H1 (cell line): ENCODE measurements around the gene CMIP. TPM values are rescaled to one million over a fixed set of nuclear protein-coding genes. Genes with fewer than 3 reads are reported as not detected.

Experiments used
- CTCF ChIA-PET: fragments of 300-600 bp; sonication (Branson Sonifier 250); formaldehyde crosslinking; loops from one replicate; lab custom pipeline; 2021; ENCODE audit not compliant: partially characterized antibody; lab: Charles Lee
- POLR2A ChIA-PET: fragments of 300-600 bp; sonication (Branson Sonifier 250); formaldehyde crosslinking; loops from one replicate; lab custom pipeline; 2021; ENCODE audit warnings: inconsistent platforms; ENCODE audit not compliant: partially characterized antibody; lab: Charles Lee
- DNase-seq, 2 experiments: peaks; one replicate each; pipeline versions ENCODE4 v3.0.0 to v3.0.0-alpha.2; 2010 to 2022; ENCODE audit warnings: low spot score in 2 of 2, low read depth in 1 of 2, mixed read lengths in 1 of 2
- FAIRE-seq: peaks from 2 replicates; lab custom pipeline; 2011; peaks lifted over from hg19 to GRCh38; lab: Jason Lieb, UNC
- H2AFZ ChIP-seq: 2 replicates; pipeline ENCODE4 v1.8.1; 2012; ENCODE audit warnings: low read length, inconsistent platforms
- H2AK5ac ChIP-seq: 2 replicates; pipeline ENCODE4 v1.6.1; 2013; ENCODE audit warnings: low read depth, low read length
- H2BK120ac ChIP-seq: replicated peaks from 2 replicates; pipeline ENCODE3; 2013; ENCODE audit warnings: low read depth, low read length, inconsistent platforms
- H2BK12ac ChIP-seq: 2 replicates; pipeline ENCODE4 v1.6.1; 2013; ENCODE audit warnings: low read depth, low read length
- H2BK15ac ChIP-seq: 2 replicates; pipeline ENCODE4 v1.6.1; 2013; ENCODE audit warnings: low read length
- H2BK20ac ChIP-seq: 2 replicates; pipeline ENCODE4 v1.6.1; 2013; ENCODE audit warnings: low read length
- H2BK5ac ChIP-seq: 2 replicates; pipeline ENCODE4 v1.6.1; 2013; ENCODE audit warnings: low read depth, low read length
- H3K14ac ChIP-seq: 2 replicates; pipeline ENCODE4 v1.6.1; 2013; ENCODE audit warnings: inconsistent platforms; ENCODE audit not compliant: insufficient read length
- H3K18ac ChIP-seq: 2 replicates; pipeline ENCODE4 v1.6.1; 2013; ENCODE audit warnings: low read length; ENCODE audit errors: extremely low read depth
- H3K23ac ChIP-seq: 2 replicates; pipeline ENCODE4 v1.6.1; 2013; ENCODE audit warnings: inconsistent platforms; ENCODE audit not compliant: insufficient read length
- H3K23me2 ChIP-seq: 2 replicates; pipeline ENCODE4 v1.6.1; 2013; ENCODE audit warnings: low read depth, low read length
- H3K27ac ChIP-seq: 2 replicates; pipeline ENCODE4 v1.6.1; 2011; ENCODE audit warnings: low read depth, low read length, inconsistent platforms
- H3K27me3 ChIP-seq, 4 experiments: replicated peaks in 1 of 4; 1 replicate in 1 of 4; 2 replicates in 3 of 4; pipeline versions ENCODE4 v1.6.1 to v1.8.1; 2011 to 2013; ENCODE audit warnings: low read length in 3 of 4, mild to moderate bottlenecking in 3 of 4, inconsistent platforms in 2 of 4, mixed read lengths in 2 of 4, moderate library complexity in 1 of 4; ENCODE audit not compliant: control insufficient read depth in 3 of 4, insufficient read depth in 3 of 4; ENCODE audit errors: extremely low read depth in 1 of 4
- H3K36me3 ChIP-seq, 4 experiments: 2 replicates each; pipeline versions ENCODE4 v1.6.1 to v1.8.1; 2011 to 2013; ENCODE audit warnings: mild to moderate bottlenecking in 4 of 4, low read length in 3 of 4, moderate library complexity in 2 of 4, control low read depth in 1 of 4, inconsistent platforms in 1 of 4; ENCODE audit not compliant: insufficient read depth in 4 of 4, control insufficient read depth in 2 of 4
- H3K4ac ChIP-seq: replicated peaks from 2 replicates; pipeline ENCODE3; 2013; ENCODE audit warnings: low read length, low read depth, mixed read lengths, inconsistent platforms; ENCODE audit not compliant: insufficient read length
- H3K4me1 ChIP-seq, 4 experiments: replicated peaks in 1 of 4; 1 replicate in 1 of 4; 2 replicates in 3 of 4; pipeline versions ENCODE4 v1.6.1 to v1.8.1; 2011 to 2013; ENCODE audit warnings: low read length in 3 of 4, inconsistent platforms in 2 of 4, mixed read lengths in 1 of 4; ENCODE audit not compliant: insufficient read depth in 4 of 4, control insufficient read depth in 3 of 4
- H3K4me2 ChIP-seq, 2 experiments: 2 replicates each; pipeline versions ENCODE4 v1.6.1 to v1.8.1; 2011 to 2013; ENCODE audit warnings: low read depth in 2 of 2, low read length in 2 of 2, control low read depth in 1 of 2, inconsistent platforms in 1 of 2, mild to moderate bottlenecking in 1 of 2; ENCODE audit not compliant: insufficient read depth in 1 of 2
- H3K4me3 ChIP-seq, 4 experiments: fragments of 200-600, 300-600 bp in 1 of 4; sonication (generic), shearing (Covaris generic), sonication (Bioruptor Twin) in 1 of 4; 2 replicates each; pipeline versions ENCODE4 v1.5.1 to v1.8.1; 2011 to 2016; ENCODE audit warnings: low read length in 4 of 4, low read depth in 3 of 4, control low read depth in 2 of 4, inconsistent platforms in 2 of 4, mild to moderate bottlenecking in 2 of 4, mixed read lengths in 1 of 4, moderate library complexity in 1 of 4; ENCODE audit not compliant: insufficient read depth in 2 of 4; ENCODE audit errors: extremely low read depth in 1 of 4
- H3K56ac ChIP-seq: replicated peaks from 2 replicates; pipeline ENCODE3; 2013; ENCODE audit warnings: low read depth, mild to moderate bottlenecking, mixed read lengths, low read length, inconsistent platforms; ENCODE audit not compliant: insufficient read length
- H3K79me1 ChIP-seq: 2 replicates; pipeline ENCODE4 v1.6.1; 2013; ENCODE audit warnings: low read depth, low read length, control low read depth
- H3K79me2 ChIP-seq, 2 experiments: 2 replicates each; pipeline versions ENCODE4 v1.6.1 to v1.8.1; 2012 to 2013; ENCODE audit warnings: low read length in 2 of 2, mild to moderate bottlenecking in 2 of 2, inconsistent platforms in 1 of 2; ENCODE audit not compliant: insufficient read depth in 2 of 2, control insufficient read depth in 1 of 2
- H3K9ac ChIP-seq, 4 experiments: replicated peaks in 1 of 4; 1 replicate in 1 of 4; 2 replicates in 3 of 4; pipeline versions ENCODE4 v1.6.1 to v1.8.1; 2011 to 2013; ENCODE audit warnings: low read depth in 3 of 4, low read length in 3 of 4, control low read depth in 2 of 4, mild to moderate bottlenecking in 2 of 4, moderate library complexity in 2 of 4, inconsistent platforms in 1 of 4; ENCODE audit errors: extremely low read depth in 1 of 4
- H3K9me3 ChIP-seq, 2 experiments: 2 replicates each; pipeline versions ENCODE4 v1.6.1 to v1.8.1; 2012 to 2013; ENCODE audit warnings: mild to moderate bottlenecking in 2 of 2, moderate library complexity in 2 of 2, control low read depth in 1 of 2, inconsistent platforms in 1 of 2, low read depth in 1 of 2, low read length in 1 of 2, mixed read lengths in 1 of 2; ENCODE audit not compliant: insufficient read depth in 2 of 2
- H4K20me1 ChIP-seq, 2 experiments: replicated peaks in 1 of 2; 2 replicates each; pipeline versions ENCODE3 to v1.8.1; 2011 to 2013; ENCODE audit warnings: inconsistent platforms in 2 of 2, low read length in 2 of 2, mild to moderate bottlenecking in 1 of 2; ENCODE audit not compliant: insufficient read depth in 2 of 2, control insufficient read depth in 1 of 2
- H4K5ac ChIP-seq: 2 replicates; pipeline ENCODE4 v1.6.1; 2013; ENCODE audit warnings: low read length, low read depth, mixed read lengths, inconsistent platforms; ENCODE audit not compliant: insufficient read length
- H4K8ac ChIP-seq: 2 replicates; pipeline ENCODE4 v1.8.0; 2013; ENCODE audit warnings: mild to moderate bottlenecking, moderate library complexity, low read length, inconsistent platforms; ENCODE audit not compliant: insufficient read depth; ENCODE audit errors: extremely low read depth
- H4K91ac ChIP-seq: replicated peaks from 2 replicates; pipeline ENCODE3; 2013; ENCODE audit warnings: low read length, mixed read lengths, inconsistent platforms; ENCODE audit not compliant: insufficient read length
- ASH2L ChIP-seq: fragments of 200-600, 300-600 bp; sonication (generic); IDR thresholded peaks from one replicate; pipeline ENCODE4 v1.7.1; 2017; ENCODE audit warnings: low read length
- BRCA1 ChIP-seq: IDR thresholded peaks from 2 replicates; pipeline ENCODE4 v1.6.1; 2012; ENCODE audit warnings: low read depth, low read length, improper control_type of control experiment
- CEBPB ChIP-seq: IDR thresholded peaks from 2 replicates; pipeline ENCODE4 v1.6.1; 2012; ENCODE audit warnings: low read depth, low read length
- CHD2 ChIP-seq: IDR thresholded peaks from 2 replicates; pipeline ENCODE4 v1.6.1; 2012; ENCODE audit warnings: low read length, improper control_type of control experiment
- GABPA ChIP-seq: IDR thresholded peaks from 2 replicates; pipeline ENCODE4 v1.6.1; 2011; ENCODE audit warnings: mild to moderate bottlenecking, low read length, moderate library complexity, borderline replicate concordance; ENCODE audit not compliant: insufficient read depth
- HDAC6 ChIP-seq: IDR thresholded peaks from one replicate; pipeline ENCODE4 v1.7.1; 2012; ENCODE audit warnings: low read depth, mild to moderate bottlenecking, inconsistent platforms, low read length, moderate library complexity
- JUN ChIP-seq: IDR thresholded peaks from 2 replicates; pipeline ENCODE4 v1.6.1; 2011; ENCODE audit warnings: low read depth, mild to moderate bottlenecking, improper control_type of control experiment, low read length
- POLR2A ChIP-seq, 2 experiments: IDR thresholded peaks; 1 replicate in 1 of 2; 2 replicates in 1 of 2; pipeline ENCODE4 v1.6.1; 2011; ENCODE audit warnings: low read depth in 2 of 2, low read length in 2 of 2, mild to moderate bottlenecking in 2 of 2; ENCODE audit errors: control extremely low read depth in 1 of 2
- POLR2AphosphoS5 ChIP-seq: IDR thresholded peaks from 2 replicates; pipeline ENCODE4 v1.6.1; 2011; ENCODE audit warnings: low read depth, low read length
- RXRA ChIP-seq: IDR thresholded peaks from 2 replicates; pipeline ENCODE4 v1.6.1; 2011; ENCODE audit warnings: low read depth, mild to moderate bottlenecking, low read length, moderate library complexity; ENCODE audit not compliant: insufficient read depth
- SIX5 ChIP-seq: IDR thresholded peaks from 2 replicates; pipeline ENCODE4 v1.6.1; 2011; ENCODE audit warnings: mild to moderate bottlenecking, low read depth, low read length
- SP2 ChIP-seq: IDR thresholded peaks from 2 replicates; pipeline ENCODE4 v1.6.1; 2012; ENCODE audit warnings: mild to moderate bottlenecking, low read length, inconsistent platforms
- TEAD4 ChIP-seq: IDR thresholded peaks from 2 replicates; pipeline ENCODE4 v1.6.1; 2012; ENCODE audit warnings: low read depth, low read length, inconsistent platforms, mixed read lengths
- WGBS, 2 experiments: shearing (Covaris generic) in 1 of 2; methylation state at CpG; one replicate each; pipeline versions ENCODE4 v1.1.6 to v1.1.7; 2013 to 2015; ENCODE audit warnings: low lambda C conversion rate in 2 of 2, mixed read lengths in 2 of 2, inconsistent platforms in 1 of 2, low coverage in 1 of 2, missing lambda C conversion rate in 1 of 2; ENCODE audit not compliant: insufficient replicate concordance in 2 of 2, insufficient coverage in 1 of 2, insufficient read length in 1 of 2; ENCODE audit errors: extremely low coverage in 1 of 2, missing lambda C conversion rate in 1 of 2; 5-methylcytosine and 5-hydroxymethylcytosine counted together
- polyA plus RNA-seq, 7 experiments: library from polyadenylated mRNA; depleted of rRNA in 3 of 7; stranded (reverse) in 5 of 7; unstranded in 2 of 7; fragments of >200 nt in 5 of 7; fragments of 200-250 nt in 2 of 7; gene quantifications; 1 replicate in 5 of 7; 2 replicates in 1 of 7; 4 replicates in 1 of 7; pipeline versions ENCODE4 v1.2.1 to v1.2.3, GENCODE V29; 2011 to 2013; ENCODE audit warnings: missing spikeins in 2 of 7, mixed read lengths in 2 of 7
- total RNA-seq: library from RNA; stranded (reverse); fragmentation: NEBNext Ultra II Directional; extraction: Animal tissue kit (Norgen Biotek cat#: 25700); gene quantifications from 2 replicates; pipeline ENCODE4 v1.2.1, GENCODE V29; 2021
- TF ChIP-seq, protein P1 (sequence below): IDR thresholded peaks from 2 replicates; pipeline ENCODE4 v1.6.1; 2012; ENCODE audit warnings: inconsistent platforms
- TF ChIP-seq, protein P2 (sequence below): IDR thresholded peaks from 2 replicates; pipeline ENCODE4 v1.6.1; 2011; ENCODE audit warnings: low read length, improper control_type of control experiment

Gene CMIP
- total and polyA plus RNA-seq, 2 of the 8 experiments (the other 6 are each of a cell fraction or from before 2014, with no cell fraction given): 7.9 to 53.2 TPM

DNA sequence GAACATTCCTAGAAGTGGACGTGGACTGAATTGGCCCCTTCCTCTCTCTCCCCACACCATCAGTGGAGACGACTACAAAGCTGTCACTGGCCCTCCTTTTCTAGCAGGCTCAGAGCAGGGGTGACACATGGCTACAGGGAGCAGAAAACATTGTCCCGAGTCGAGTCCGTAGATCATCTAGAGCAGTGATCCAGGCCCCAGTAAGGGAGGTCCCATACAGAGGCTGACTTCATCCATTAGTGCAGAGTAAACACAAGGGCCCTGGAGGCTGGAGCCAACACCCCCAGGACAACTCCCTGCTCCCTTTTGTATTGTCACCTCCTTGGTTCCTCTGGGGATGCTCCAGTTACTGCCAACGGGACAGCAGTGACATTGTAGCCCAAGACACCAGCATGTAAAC lies 130.7 kb downstream of the CMIP start:
- no peak overlapping the region for H3K4me2 ChIP-seq
- POLR2A ChIA-PET: no interaction called here
- H3K4me3 ChIP-seq: no peak overlapping the region
- no peak for DNase-seq
- no peak overlapping the region for H2BK12ac ChIP-seq
- no peak overlapping the region for H2AFZ ChIP-seq
- H4K91ac ChIP-seq: no peak overlapping the region
- H4K8ac ChIP-seq: peak overlapping the region; percentile 57; the same call in 1 of the 2 replicates
- peaks cover 0 to 3% (median 0%) of the 10 kb centered on the region in 4 experiments; a peak in 1 of 7 replicates for H3K4me1 ChIP-seq
- no peak overlapping the region for H3K18ac ChIP-seq
- no peak overlapping the region for H2BK15ac ChIP-seq
- no peaks in the 10 kb centered on the region; a peak in 1 of 8 replicates for H3K36me3 ChIP-seq
- H2AK5ac ChIP-seq: no peak overlapping the region
- no peak overlapping the region for H2BK20ac ChIP-seq
- no peak overlapping the region for H3K14ac ChIP-seq
- WGBS, 2 experiments: 87% methylated on average over 6 of the region's 6 CpGs; no CpG with 5 or more reads in 1 of the 2 experiments
- peaks cover 3 to 18% of the 10 kb centered on the region in 2 experiments for H4K20me1 ChIP-seq
- H3K4ac ChIP-seq: no peak overlapping the region
- peaks cover 0 to 56% of the 10 kb centered on the region in 2 experiments; a peak in 3 of 4 replicates for H3K79me2 ChIP-seq
- no peak overlapping the region for H3K27ac ChIP-seq
- H3K23ac ChIP-seq: no peak overlapping the region
- no peaks in the 10 kb centered on the region for H3K9me3 ChIP-seq
- no peak overlapping the region for H3K9ac ChIP-seq
- H3K23me2 ChIP-seq: peaks cover 13% of the 10 kb centered on the region; the same call in 1 of the 2 replicates
- no peaks in the 10 kb centered on the region for H3K27me3 ChIP-seq
- H3K56ac ChIP-seq: no peak overlapping the region
- H2BK120ac ChIP-seq: no peak overlapping the region
- CTCF ChIA-PET: interaction anchor here (1.2 kb wide), 1 partner anchor 14 kb away, joined by 3 read pairs; no protein-coding TSS in a partner anchor
- H4K5ac ChIP-seq: no peak overlapping the region
- no peak for FAIRE-seq
- peaks cover 29% of the 10 kb centered on the region for H3K79me1 ChIP-seq
- no peak overlapping the region for H2BK5ac ChIP-seq
- TF ChIP-seq RXRA: no peak
- TF ChIP-seq POLR2A (IDR thresholded peaks at IDR 0.05; ENCODE audit: control extremely low read depth in 1 of 2, low read depth in 2 of 2, low read length in 2 of 2): no peak
- TF ChIP-seq, protein P1, sequence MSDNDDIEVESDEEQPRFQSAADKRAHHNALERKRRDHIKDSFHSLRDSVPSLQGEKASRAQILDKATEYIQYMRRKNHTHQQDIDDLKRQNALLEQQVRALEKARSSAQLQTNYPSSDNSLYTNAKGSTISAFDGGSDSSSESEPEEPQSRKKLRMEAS: no peak
- TF ChIP-seq ASH2L: no peak
- no peak for TF ChIP-seq HDAC6
- TF ChIP-seq CEBPB: no peak
- TF ChIP-seq JUN: no peak
- TF ChIP-seq SIX5: no peak
- TF ChIP-seq BRCA1: no peak
- TF ChIP-seq SP2: no peak
- TF ChIP-seq GABPA: no peak
- no peak for TF ChIP-seq TEAD4
- TF ChIP-seq, protein P2, sequence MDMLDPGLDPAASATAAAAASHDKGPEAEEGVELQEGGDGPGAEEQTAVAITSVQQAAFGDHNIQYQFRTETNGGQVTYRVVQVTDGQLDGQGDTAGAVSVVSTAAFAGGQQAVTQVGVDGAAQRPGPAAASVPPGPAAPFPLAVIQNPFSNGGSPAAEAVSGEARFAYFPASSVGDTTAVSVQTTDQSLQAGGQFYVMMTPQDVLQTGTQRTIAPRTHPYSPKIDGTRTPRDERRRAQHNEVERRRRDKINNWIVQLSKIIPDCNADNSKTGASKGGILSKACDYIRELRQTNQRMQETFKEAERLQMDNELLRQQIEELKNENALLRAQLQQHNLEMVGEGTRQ: no peak
- TF ChIP-seq CHD2: no peak
- no peak for TF ChIP-seq POLR2AphosphoS5
